Bone marrow (tissue), 2 donors: Measurements from ENCODE around the gene PHRF1.

Experiments used
- DNase-seq, 2 donors: peaks; one replicate each; lab custom pipeline; 2025; lab: John Stamatoyannopoulos, UW

PHRF1 gene

GRCh38 chr11:556662-557256 lies 19.5 kb upstream of the PHRF1 start:
- DNase-seq = no peak

DNA sequence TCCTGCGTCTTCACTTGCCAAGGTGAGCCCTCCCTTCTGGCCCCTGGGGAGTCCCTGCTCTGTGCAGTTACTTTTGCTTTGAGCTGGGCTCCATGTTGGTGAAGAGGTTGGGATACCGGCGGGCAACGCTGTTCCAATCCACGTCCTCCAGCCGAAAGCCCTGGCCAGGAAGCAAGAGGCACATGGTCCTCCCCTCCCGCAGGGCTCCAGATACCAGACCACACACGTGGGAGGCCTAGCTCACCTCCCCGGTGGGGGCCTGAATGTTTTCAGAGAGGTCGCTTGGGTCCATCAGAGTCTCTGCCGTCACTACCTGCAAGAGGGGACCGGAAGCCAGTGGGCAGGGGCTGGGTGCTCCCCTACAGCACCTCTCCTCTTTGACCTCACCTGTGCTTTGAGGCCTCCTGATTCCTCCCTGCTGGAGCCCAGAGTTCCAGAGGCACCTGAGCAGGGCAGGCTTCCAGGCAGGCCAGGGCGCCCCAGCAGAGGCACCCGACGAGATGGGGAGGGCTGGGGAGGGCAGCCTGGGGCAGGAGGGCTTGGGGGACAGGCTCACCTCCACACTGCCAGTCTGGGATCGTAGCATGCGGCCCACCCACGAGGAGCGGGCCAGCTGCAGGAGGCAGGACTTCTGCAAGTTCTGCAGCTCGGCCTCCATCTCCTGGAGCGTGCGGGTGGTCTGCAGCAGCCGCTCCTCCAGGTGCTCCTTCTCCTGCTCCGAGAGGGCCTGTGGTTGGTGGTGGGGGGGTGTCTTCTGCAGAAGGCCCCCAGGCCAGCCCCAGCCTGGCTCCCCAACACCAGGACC lies 18.7 kb upstream of the PHRF1 start:
- no peak for DNase-seq

GRCh38 chr11:558503-558902 lies 17.8 kb upstream of the PHRF1 start:
- DNase-seq = no peak

DNA sequence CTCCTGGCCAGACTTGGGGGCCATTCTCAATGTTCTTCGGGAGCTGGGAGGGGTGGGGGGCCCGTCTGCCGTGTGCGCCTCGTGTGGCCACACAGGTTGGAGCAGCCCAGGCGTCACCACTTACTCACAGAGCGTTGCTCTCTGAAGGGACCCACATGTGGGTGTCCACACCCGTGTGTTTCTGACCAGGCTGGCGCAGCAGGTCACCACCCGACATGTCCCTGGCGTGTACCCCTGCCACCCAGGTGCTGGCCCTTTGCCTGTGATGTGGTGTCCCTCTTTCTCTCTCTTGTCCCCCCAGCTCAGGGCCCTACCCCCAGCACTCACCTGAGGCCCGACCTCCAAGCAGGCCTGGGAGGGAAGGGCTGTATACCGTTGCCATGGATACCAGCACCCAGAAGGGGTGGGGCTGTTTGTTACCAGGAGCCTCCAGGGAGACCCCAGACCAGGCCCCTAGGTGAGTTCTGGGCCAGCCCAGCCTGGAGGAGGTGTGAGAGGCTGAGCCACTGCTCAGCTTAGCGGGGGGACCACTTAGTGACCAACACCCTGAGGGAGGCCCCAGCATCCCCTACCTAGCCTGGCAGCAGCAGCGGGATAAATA lies 17.1 kb upstream of the PHRF1 start:
- no peak for DNase-seq

DNA sequence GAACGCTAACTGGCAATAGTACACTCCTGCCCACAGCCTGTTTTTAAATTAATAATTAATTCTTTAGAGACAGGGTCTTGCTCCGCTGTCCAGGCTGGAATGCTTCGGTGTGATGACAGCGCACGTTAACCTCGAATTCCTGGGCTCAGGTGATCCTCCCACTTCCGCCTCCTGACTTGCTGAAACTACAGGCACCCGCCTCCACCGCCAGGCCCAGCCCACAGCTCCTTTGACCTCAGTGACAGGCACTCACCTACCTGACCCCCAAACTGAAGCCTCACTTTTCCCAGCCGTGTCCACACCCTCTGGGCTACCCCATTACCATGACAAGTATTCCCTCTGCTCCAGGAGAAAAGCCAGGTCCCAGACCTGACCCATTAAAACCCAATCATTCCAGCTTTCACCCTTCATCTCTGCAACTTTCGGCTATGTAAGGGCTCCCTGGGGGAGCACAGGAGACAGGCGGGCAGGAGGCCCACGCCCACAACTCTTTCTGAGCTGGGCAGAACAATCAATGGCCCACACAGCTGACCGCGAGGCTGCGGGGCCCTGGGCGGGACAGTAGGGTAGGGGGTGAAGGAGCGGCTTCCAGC lies 16.5 kb upstream of the PHRF1 start:
- DNase-seq = no peak

DNA sequence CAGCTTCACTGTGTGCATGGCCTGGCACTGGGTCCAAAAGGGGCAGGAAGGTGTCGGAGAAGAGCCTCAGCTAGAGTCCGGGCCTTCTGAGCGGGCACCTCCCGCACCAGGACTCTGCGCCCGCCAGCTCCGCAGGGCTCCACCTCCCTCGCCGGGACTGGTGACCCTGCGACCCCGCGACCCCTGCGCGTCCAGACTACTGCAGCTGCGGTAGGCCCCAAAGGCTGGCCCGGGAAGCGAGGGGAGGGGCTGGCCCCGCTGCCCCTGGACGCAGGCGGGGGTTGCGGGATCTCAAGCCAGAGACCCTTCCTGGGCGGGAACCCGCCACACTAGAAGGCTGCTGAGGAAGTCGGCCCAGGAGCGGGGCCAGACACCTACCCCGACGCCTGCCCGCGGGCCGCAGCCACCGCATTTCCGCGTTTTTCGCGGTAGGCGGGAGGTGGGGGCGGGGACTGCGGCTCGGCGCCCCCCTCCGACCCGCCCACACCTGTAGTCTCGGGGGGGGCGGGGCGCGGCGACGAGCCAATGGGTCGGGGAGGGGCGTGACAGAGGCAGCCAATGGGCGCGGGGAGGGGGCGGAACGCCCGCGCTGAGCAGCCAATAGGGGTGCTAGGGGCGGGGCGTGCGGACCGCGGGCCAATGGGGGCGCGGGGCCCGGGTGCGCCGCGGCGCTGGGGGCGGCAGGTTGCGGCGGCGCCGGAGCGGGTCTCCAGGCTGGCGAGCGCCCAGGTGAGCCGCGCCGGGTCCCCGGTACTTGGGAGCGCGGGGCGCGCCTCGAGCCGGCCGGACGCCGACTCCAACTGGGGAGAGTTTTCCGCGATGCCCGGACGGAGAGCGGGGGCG lies 15.7 kb upstream of the PHRF1 start, which contains the start of the genes LMNTD2 and RASSF7:
Gene LMNTD2 (minus strand): TSS at position 434 of the 843 bp plus-strand sequence. CDS start 22 bp downstream, at position 412.
Gene RASSF7 (plus strand): TSS at position 666 of the 843 bp plus-strand sequence. CDS start 799 bp downstream, outside the sequence.
- DNase-seq = peak; percentile 73 to 83

DNA sequence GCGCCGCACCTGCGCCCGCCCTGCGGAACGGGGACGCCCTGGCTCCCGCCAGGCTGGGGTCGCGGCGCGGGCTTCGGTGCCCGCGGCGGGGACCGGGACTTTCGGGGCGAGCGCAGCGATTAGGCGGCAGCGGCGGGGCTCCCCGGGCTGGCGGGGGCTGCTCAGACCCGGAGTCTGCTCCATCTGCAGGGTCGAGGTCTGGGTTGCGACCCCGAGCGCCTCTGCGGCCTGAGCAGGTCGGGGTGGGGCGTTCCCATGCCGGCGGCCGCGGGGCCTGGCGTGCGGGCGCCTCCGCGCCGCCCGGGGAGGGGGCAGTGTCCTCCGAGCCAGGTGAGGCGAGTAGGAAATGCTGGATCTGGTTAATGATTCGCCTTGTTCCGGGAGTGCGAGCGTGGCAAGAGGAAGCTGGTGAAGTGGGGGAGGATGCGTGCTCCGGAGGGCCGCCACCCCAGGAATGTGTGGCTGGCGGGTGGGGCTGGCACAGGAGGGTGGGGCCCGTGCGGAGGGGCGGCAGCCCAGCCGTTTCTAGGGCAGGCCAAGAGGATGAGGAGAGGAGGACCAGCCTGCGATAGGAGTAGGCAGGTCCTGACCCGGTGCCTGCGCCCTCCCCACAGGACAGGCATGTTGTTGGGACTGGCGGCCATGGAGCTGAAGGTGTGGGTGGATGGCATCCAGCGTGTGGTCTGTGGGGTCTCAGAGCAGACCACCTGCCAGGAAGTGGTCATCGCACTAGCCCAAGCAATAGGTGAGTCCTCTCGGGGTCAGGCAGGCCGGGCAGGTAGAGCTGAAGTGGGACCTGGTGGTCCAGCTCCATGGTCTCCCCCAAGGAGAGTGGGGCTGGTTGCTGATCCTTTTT lies 14.9 kb upstream of the PHRF1 start:
- peak in 1 of 2 donors; percentile 10 for DNase-seq

GRCh38 chr11:562046-562645 lies 14.1 kb upstream of the PHRF1 start:
- no peak for DNase-seq

DNA sequence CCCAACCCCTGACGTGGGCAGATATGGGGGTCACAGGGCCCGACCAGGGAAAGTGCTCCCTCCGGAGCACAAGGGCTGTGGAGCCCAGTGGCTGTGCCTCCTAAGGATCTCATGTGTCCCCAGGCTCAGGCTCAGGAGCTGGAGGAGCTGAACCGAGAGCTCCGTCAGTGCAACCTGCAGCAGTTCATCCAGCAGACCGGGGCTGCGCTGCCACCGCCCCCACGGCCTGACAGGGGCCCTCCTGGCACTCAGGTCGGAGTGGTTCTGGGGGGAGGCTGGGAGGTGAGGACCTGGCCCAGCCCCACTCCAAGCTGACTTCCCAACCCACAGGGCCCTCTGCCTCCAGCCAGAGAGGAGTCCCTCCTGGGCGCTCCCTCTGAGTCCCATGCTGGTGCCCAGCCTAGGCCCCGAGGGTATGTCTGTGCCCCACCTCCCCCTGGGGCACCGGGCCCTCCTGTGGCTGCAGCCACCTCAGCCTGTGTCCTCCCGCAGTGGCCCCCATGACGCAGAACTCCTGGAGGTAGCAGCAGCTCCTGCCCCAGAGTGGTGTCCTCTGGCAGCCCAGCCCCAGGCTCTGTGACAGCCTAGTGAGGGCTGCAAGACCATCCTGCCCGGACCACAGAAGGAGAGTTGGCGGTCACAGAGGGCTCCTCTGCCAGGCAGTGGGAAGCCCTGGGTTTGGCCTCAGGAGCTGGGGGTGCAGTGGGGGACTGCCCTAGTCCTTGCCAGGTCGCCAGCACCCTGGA lies 13.0 kb upstream of the PHRF1 start:
- no peak for DNase-seq

DNA sequence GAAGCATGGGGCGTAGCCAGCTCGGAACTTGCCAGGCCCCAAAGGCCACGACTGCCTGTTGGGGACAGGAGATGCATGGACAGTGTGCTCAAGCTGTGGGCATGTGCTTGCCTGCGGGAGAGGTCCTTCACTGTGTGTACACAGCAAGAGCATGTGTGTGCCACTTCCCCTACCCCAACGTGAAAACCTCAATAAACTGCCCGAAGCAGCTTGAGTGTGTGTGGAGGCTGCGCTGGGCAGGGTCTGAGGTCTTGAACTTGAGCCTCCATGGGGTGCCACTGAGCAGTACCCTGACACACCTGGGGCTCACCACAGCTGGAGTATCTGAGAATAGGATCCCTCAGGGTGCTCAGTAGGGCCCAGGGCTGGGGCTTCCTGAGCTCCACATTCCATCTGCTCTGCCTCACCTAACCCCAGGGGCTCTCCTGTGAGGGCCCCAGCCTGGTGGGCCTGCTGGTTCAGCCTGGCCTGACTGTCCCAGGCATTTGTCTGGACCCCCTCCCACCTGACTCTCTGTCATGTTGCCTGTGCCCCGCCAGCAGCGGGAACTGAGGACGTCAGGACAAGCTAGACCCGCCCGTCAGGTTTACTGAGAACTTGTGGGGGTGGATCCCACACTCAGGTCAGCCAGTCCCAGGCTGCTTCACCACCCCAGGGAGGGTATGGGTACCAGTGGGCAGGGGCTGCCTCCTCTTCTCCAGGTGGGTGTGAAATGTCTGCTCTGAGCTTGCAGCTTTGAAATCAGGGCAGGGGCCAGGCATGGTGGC lies 12.3 kb upstream of the PHRF1 start:
- DNase-seq = no peak

DNA sequence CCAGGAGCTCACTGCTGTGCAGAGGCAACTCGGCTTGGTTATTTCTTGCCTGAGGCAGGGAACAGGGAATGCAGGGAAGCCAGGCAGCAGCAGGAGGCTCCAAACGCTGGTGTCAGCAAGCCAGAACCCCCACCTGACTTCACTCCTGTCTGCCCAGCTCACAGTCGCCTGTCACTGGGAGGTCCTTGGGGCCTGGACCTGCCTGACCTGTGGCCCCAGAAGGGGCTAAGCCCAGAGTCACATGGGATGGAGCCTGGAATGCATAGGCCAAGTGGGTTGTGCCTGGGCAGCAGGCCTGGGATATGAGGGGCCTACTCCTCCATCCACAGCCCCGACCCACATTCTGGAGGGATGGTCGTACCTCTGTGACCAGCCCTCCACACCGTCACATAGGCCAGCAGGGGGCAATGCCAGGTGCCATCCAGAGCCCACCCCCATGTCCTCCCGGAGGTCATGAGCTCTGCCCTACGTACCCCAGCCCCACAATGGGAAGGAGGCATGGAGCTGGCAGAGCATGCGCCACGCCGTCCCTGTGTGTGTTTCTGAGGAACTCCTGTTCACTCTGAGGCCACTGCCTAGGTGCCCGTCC lies 10.3 kb upstream of the PHRF1 start:
- DNase-seq = no peak

- DNase-seq = no peak
These were observed 9.2 kb upstream of the PHRF1 start for GRCh38 chr11:567011-567628.

GRCh38 chr11:567629-568292 lies 8.5 kb upstream of the PHRF1 start:
- no peak for DNase-seq

DNA sequence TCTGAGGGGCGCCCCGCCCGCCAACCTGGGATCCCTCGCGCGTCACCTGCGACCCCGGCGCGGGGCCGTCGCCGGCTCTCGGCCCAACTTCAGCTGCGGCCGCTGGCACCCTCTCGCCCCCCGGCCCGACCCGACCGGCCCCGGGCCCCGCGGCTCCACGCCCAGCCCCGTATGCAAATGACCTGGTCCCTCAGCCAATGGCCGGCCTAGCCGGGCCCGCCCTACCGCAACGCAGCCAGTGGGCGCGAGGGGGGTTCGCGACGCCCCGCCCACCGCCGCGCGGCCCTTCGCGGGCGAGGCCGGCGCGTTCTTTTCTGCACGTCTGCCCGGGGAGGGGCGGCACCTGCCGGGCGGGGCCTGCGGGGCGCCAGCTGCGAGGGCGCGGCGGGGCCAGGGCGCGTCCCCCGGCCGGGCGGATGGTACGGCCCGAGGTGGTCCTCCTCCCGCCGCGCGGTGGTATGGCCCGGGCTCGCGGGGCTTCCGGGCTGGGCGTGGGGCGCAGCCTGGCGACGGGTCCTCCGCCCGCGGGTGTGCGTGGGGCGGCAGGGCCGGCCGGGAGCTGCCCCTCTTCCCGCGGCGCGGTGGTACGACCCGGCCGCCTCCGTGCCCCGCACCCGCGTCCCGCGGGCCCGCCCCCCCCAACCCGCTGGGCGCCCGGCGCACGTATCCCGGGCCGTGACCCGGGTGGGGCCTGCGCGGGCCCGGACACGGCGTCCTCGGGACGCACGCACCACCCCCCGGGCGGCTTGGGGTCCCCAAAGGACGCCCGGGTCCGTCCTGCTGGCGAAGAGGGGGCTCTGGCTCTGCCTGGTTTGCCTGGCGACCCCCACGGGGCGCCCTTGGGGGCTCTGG lies 7.7 kb upstream of the PHRF1 start:
- DNase-seq = peak; percentile 60 to 69

DNA sequence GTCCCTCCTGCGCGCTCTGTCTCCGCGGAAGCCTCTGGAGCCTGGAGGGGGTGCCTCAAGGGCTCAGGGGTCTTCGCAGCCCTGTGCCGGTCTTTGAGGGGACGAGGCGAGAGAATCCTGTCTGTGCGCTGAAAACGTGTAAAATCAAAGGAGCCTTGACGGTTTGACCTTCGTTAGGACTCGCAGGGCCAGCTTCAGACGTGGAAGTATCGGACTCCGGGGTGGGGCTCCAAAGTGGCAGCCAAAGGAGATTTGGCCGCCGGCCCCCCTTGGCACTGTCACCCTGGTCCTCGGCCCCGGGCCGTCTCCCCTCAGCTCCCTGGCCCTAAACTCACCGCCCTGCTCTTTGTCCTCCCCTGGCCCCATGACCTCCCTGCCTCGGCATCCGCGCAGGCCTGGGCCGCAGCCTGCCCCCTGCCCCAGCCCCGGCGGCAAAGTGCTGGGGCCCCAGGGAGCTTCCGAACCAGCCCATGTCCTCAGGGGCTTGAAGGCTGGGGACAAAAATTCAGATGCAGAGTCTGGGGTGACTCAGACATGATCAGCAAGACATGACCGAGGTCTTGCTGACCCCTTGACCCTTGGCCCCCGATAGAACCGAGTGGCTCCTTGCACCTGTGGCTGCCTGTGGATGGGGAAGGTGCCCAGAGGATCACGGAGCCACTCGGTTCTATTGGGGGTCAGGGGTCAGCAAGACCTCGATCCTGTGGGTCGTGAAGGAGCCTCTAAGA lies 6.9 kb upstream of the PHRF1 start:
- DNase-seq = no peak

DNA sequence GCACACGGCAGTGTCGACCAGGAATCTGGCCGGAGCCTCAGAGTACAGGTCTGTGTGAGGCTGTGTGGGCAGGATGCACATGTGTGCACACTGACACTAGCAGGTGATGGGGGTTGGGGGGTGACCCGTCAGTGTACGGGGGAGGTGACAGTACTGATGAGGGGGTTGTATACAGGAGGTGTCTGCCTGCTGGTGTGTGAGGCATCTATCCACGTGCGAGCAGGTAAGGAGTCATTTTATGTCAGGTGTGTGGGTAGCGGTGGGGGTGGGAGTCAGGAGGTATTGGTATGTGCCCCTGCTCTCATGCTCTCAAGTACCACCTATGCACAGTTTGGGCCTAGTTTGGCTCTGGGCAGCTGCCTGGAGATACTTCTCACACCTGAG lies 4.5 kb upstream of the PHRF1 start:
- DNase-seq = no peak
